OCI-LY7 (cell line): ENCODE data around the gene NPAS2. TPM values are rescaled to one million over a fixed set of nuclear protein-coding genes. Genes with fewer than 3 reads are reported as not detected.

Experiments used
- BruUV-seq: library from RNA; stranded (reverse); fragments of 400-500 nt; replicated peaks from 2 replicates; lab custom pipeline; 2021; lab: Mats Ljungman, UMichigan
- CTCF ChIA-PET: fragments of 300-600 bp; sonication (Branson Sonifier 250); formaldehyde crosslinking; loops from one replicate; lab custom pipeline; 2022; ENCODE audit warnings: antibody characterized with exemption; ENCODE audit not compliant: unreplicated experiment; lab: Charles Lee
- POLR2A ChIA-PET: fragments of 300-600 bp; sonication (Branson Sonifier 250); formaldehyde crosslinking; loops from one replicate; lab custom pipeline; 2022; ENCODE audit warnings: antibody characterized with exemption; lab: Charles Lee
- DNase-seq: peaks from one replicate; pipeline ENCODE4 v3.0.0-alpha.2; 2015; ENCODE audit warnings: low spot score
- H2AFZ ChIP-seq: fragments of 200-600 bp; sonication (generic), shearing (Covaris generic); 2 replicates; pipeline ENCODE4 v1.6.1; 2014; ENCODE audit warnings: mild to moderate bottlenecking, antibody characterized with exemption, low read length, moderate library complexity
- H3K27ac ChIP-seq: fragments of 200-600 bp; sonication (generic); 2 replicates; pipeline ENCODE4 v1.5.1; 2014; ENCODE audit warnings: mixed run types, low read depth, mild to moderate bottlenecking, moderate library complexity, low read length, inconsistent platforms; ENCODE audit not compliant: poor library complexity, severe bottlenecking
- H3K36me3 ChIP-seq: fragments of 200-600 bp; sonication (generic); 2 replicates; pipeline ENCODE4 v1.6.1; 2014; ENCODE audit warnings: mild to moderate bottlenecking, antibody characterized with exemption, low read length, moderate library complexity, mixed read lengths; ENCODE audit not compliant: insufficient read depth
- H3K4me1 ChIP-seq: fragments of 200-600 bp; sonication (generic); 2 replicates; pipeline ENCODE4 v1.5.1; 2014; ENCODE audit warnings: mild to moderate bottlenecking, low read length; ENCODE audit not compliant: insufficient read depth, poor library complexity, severe bottlenecking
- H3K4me2 ChIP-seq: fragments of 200-600 bp; sonication (generic); 2 replicates; pipeline ENCODE4 v1.6.1; 2014; ENCODE audit warnings: mild to moderate bottlenecking, low read length
- H3K4me3 ChIP-seq: fragments of 200-600 bp; sonication (generic); 2 replicates; pipeline ENCODE4 v1.5.1; 2014; ENCODE audit warnings: mild to moderate bottlenecking, low read depth, low read length; ENCODE audit not compliant: poor library complexity, severe bottlenecking
- H3K79me2 ChIP-seq: fragments of 200-600 bp; sonication (generic); 2 replicates; pipeline ENCODE4 v1.6.1; 2016; ENCODE audit warnings: low read depth, mild to moderate bottlenecking, low read length, moderate library complexity, mixed read lengths; ENCODE audit not compliant: insufficient read depth
- H3K9me2 ChIP-seq: fragments of 200-600 bp; sonication (generic); 2 replicates; pipeline ENCODE4 v1.6.1; 2016; ENCODE audit warnings: mild to moderate bottlenecking, low read length, mixed read lengths; ENCODE audit not compliant: insufficient read depth
- H3K9me3 ChIP-seq: fragments of 200-600 bp; sonication (generic); 2 replicates; pipeline ENCODE4 v1.6.1; 2014; ENCODE audit warnings: mild to moderate bottlenecking, mixed run types, low read length, mixed read lengths
- H4K20me1 ChIP-seq: fragments of 200-600 bp; sonication (generic); 2 replicates; pipeline ENCODE4 v1.6.1; 2014; ENCODE audit warnings: mild to moderate bottlenecking, antibody characterized with exemption, low read length, moderate library complexity, mixed read lengths; ENCODE audit not compliant: insufficient read depth
- CTCF ChIP-seq: fragments of 200-600 bp; sonication (generic); conservative IDR thresholded peaks from 2 replicates; pipeline ENCODE4 v1.5.1; 2014; ENCODE audit warnings: mild to moderate bottlenecking, antibody characterized with exemption, low read length, moderate library complexity, mixed read lengths
- EZH2phosphoT487 ChIP-seq: fragments of 200-600 bp; sonication (generic); IDR thresholded peaks from 2 replicates; pipeline ENCODE4 v1.6.1; 2018; ENCODE audit warnings: low read depth, borderline replicate concordance, mild to moderate bottlenecking, mixed run types, antibody characterized with exemption, low read length, moderate library complexity, mixed read lengths
- intact Hi-C: fragments of 100-400 bp; cut with micrococcal nuclease; formaldehyde crosslinking; loops from one replicate; pipeline ENCODE4 v1.10.0; 2022; ENCODE audit not compliant: unreplicated experiment
- total RNA-seq, 2 experiments: library from RNA; depleted of rRNA in 1 of 2; stranded (reverse); fragments of >200 nt in 1 of 2; shearing (Covaris generic) in 1 of 2; gene quantifications; 2 replicates each; pipeline ENCODE4 v1.2.3, GENCODE V29; 2014 to 2022

The NPAS2 gene
- total RNA-seq, 2 experiments from 2014 or later = not detected

- TF ChIP-seq CTCF = no peak
- no peak for TF ChIP-seq EZH2phosphoT487
- Histone ChIP-seq H3K4me1 (no peaks in the 10 kb centered on the region), H3K27ac (no peak overlapping the region), H3K9me3 (no peaks in the 10 kb centered on the region), H3K9me2 (no peaks in the 10 kb centered on the region), H3K4me2 (no peak overlapping the region), H3K36me3 (no peaks in the 10 kb centered on the region), H3K4me3 (no peak overlapping the region), H2AFZ (no peak overlapping the region), H4K20me1 (no peaks in the 10 kb centered on the region), H3K79me2 (no peaks in the 10 kb centered on the region)
- intact Hi-C loops = no loop called here
- no TSS peak for BruUV-seq
- ChIA-PET POLR2A (no interaction called here), CTCF (no interaction called here)
- DNase-seq = no peak
Measured at GRCh38 chr2:100782380-100782878, 37.5 kb upstream of the NPAS2 start.

- TF ChIP-seq EZH2phosphoT487 = no peak
- TF ChIP-seq CTCF = no peak
Measured at GRCh38 chr2:100783987-100784386, 36.0 kb upstream of the NPAS2 start.

GRCh38 chr2:100784681-100785080 lies 35.3 kb upstream of the NPAS2 start:
- H3K4me2 ChIP-seq = no peak overlapping the region
- no peak for DNase-seq
- no peak for TF ChIP-seq EZH2phosphoT487
- TF ChIP-seq CTCF = no peak
- POLR2A ChIA-PET = no interaction called here
- intact Hi-C loops = no loop called here
- no peak overlapping the region for H3K4me3 ChIP-seq
- no peaks in the 10 kb centered on the region for H3K9me3 ChIP-seq
- H3K79me2 ChIP-seq = no peaks in the 10 kb centered on the region
- no peaks in the 10 kb centered on the region for H3K36me3 ChIP-seq
- H3K27ac ChIP-seq = no peak overlapping the region
- BruUV-seq = no TSS peak
- no peak overlapping the region for H2AFZ ChIP-seq
- H4K20me1 ChIP-seq = no peaks in the 10 kb centered on the region
- H3K4me1 ChIP-seq = no peaks in the 10 kb centered on the region
- CTCF ChIA-PET = no interaction called here
- H3K9me2 ChIP-seq = no peaks in the 10 kb centered on the region

More at GRCh38 chr2:100783987-100784386, 36.0 kb upstream of the NPAS2 start:
- H3K4me2 ChIP-seq = no peak overlapping the region
- no peaks in the 10 kb centered on the region for H3K9me2 ChIP-seq
- H4K20me1 ChIP-seq = no peaks in the 10 kb centered on the region
- no peak overlapping the region for H2AFZ ChIP-seq
- no peaks in the 10 kb centered on the region for H3K79me2 ChIP-seq
- intact Hi-C loops = no loop called here
- no peaks in the 10 kb centered on the region for H3K36me3 ChIP-seq
- no peak overlapping the region for H3K27ac ChIP-seq
- DNase-seq = no peak
- ChIA-PET POLR2A (no interaction called here), CTCF (no interaction called here)
- no peaks in the 10 kb centered on the region for H3K9me3 ChIP-seq
- H3K4me1 ChIP-seq = no peaks in the 10 kb centered on the region
- H3K4me3 ChIP-seq = no peak overlapping the region
- no TSS peak for BruUV-seq
